Cerebellar nuclear complex (tissue), 1 donor: Measurements from ENCODE around the gene NTHL1.

ENCODE experiments used
- DNase-seq, 2 experiments: peaks; one replicate each; lab custom pipeline; 2025; lab: John Stamatoyannopoulos, UW

The NTHL1 gene

GRCh38 chr16:2047330-2048115, at the start of gene NTHL1, which contains the start of gene TSC2:
NTHL1 (minus strand) TSS chr16:2047834; CDS start chr16:2047823, 11 bp downstream.
TSC2 (plus strand) TSS chr16:2047985; CDS start chr16:2048616, 631 bp downstream.
- DNase-seq: peak; percentile 57 to 86

- DNase-seq: no peak
Measured at GRCh38 chr16:2096853-2097595, 49.4 kb upstream of the NTHL1 start.

GRCh38 chr16:2095918-2096582, 48.4 kb upstream of the NTHL1 start:
- DNase-seq: no peak

DNA sequence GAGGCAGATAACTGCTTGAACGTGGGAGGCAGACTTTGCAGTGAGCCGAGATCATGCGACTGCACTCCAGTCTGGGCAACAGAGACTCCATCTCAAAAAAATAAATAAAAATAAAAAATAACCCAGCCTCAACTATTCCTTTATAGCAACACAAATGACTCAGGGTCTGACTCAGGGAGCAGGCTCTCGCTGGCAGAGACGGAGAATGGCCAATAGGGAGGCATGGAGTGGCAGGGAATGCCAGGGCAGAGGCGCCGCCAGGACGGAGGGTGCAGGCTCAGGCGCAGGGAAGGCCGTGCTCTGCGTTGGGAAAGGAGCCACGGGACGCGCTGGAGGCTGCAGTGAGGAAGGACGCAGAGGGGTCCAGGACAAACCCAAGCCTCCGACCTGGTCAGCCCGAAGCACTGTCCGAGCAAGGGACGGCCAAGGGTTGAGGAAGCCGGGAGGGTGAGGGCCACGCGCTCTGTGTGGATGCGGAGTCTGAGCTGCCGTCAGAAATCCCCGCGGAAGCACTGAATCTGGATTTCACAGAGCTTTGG, 47.8 kb upstream of the NTHL1 start:
- no peak for DNase-seq

- no peak for DNase-seq
Measured at GRCh38 chr16:2093793-2094192, 46.2 kb upstream of the NTHL1 start.

GRCh38 chr16:2092866-2093265, 45.2 kb upstream of the NTHL1 start:
- no peak for DNase-seq

- DNase-seq: no peak
Measured at GRCh38 chr16:2092256-2092620, 44.6 kb upstream of the NTHL1 start.

- DNase-seq: no peak
Measured at GRCh38 chr16:2091547-2092255, 44.1 kb upstream of the NTHL1 start.

DNA sequence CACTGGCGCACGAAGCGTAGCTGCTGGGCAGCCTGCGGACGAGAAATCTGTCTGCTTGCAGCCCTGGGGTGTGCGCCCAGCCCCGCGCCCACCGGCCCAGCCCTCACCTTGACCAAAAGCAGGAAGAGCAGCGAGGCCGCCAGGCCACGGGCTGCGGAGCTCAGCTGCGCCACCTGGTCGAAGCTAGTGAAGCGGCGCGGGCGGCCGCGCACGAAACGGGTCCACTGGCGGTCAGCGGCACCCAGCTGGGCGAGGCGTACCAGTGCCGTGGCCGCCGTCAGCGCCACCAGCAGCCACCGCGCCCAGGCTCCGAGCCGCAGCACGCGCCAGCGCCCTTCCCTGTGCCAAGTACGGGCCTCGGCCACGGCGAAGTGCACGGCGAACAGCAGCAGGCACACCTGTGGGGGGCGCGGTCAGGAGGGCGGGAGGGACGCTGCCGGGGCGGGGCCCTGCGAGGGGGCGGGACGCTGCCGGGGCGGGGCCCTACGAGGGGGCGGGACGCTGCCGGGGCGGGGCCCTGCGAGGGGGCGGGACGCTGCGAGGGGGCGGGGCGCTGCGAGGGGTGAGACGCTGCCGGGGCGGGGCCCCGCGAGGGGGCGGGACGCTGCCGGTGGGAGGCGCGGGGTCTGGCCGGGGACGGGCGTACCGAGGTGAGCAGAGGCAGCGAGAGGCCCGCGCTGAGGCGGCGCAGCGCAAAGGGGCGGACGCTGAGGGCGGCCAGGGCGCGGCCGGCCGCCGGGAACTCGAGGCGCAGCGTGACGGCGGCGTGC, 43.3 kb upstream of the NTHL1 start:
- DNase-seq: no peak

DNA sequence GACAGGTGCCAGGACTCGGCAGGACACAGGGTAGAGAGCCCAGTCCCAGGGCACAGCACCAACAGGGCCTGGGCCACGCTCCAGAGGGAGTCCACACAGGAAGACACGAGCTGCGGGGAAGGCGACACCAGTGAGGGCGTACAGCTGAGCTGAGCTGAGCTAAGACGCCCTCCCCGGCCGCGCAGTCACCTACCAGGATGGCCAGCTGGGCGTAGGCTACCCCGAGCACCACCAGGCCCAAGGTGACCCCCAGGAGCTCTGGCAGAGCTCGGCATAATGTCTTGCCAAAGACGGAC, 42.8 kb upstream of the NTHL1 start:
- DNase-seq: no peak

- no peak for DNase-seq
Measured at GRCh38 chr16:2089706-2090480, 42.3 kb upstream of the NTHL1 start.

DNA sequence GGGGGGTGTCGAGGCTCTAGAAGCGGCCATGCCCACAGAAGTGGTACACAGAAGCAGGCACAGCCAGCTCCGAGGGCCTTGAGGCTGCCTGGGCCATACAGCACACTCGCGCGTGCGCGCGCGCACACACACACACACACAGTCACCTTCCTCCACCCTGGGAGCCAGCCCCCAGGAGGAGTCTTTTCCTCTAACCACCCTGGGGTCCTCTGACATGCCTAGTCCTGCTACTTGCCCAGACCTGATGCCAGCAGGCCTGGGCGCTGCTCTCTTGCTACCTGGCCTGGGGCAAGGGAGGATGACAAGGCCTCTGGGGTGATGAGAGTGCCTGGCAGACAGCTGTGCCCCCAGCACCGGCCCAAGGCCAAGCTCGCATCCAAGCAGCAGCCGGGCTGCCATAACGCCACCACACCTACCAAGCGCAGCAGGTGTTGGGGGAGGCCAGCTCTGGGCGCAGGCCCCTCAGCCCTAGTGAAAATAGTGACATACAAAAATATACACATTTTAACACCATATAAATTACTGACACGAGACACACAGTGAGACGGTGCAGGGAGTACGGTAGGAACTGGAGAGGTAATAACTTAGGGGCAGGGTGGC, 41.2 kb upstream of the NTHL1 start:
- no peak for DNase-seq

- peak; percentile 31 to 41 for DNase-seq
Measured at GRCh38 chr16:2087748-2088631, 40.4 kb upstream of the NTHL1 start.

- DNase-seq: no peak
Measured at GRCh38 chr16:2086812-2087747, 39.4 kb upstream of the NTHL1 start.

DNA sequence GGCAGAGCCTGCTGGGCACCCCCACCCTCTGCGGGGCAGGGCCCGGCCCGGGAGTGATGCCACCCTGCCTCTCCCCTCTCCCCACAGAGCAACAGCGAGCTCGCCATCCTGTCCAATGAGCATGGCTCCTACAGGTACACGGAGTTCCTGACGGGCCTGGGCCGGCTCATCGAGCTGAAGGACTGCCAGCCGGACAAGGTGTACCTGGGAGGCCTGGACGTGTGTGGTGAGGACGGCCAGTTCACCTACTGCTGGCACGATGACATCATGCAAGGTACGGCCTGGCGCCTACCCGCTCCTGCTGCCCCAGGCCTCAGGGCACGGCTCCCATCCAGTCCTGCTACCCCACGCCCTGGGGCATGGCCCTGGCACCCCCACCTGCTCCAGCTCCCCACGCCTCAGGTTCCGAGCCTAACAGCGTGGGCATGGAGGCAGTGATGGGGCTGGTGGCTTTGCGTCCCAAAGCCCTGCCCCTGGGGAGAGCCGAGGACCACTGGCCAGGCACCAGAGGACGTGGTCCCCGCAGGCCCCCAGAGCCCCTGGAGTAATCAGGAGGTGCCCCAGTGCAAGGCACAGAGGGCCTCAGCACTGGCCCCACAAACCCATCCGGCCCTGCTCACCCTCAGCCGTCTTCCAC, 38.6 kb upstream of the NTHL1 start:
- DNase-seq: peak; percentile 40 to 65

DNA sequence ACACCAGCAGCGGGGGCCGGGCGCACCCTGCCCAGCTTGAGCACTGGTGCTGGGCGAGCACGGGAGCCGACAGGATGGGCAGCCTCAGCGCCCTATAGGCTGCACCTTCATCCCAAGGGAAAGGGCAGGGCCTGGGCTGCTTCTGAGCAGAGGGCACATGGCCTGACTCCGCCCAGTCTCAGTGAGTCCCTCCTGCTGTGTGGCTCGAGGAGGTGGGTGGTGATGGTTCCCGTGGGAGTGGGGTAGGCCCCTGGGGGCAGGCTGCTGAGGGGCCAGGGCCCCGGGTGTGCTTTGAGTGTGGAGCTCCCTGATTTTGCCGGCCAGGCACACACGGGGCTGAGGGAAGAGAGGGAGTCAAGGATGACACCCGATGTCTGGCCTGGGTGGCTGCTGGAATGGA, 38.0 kb upstream of the NTHL1 start:
- DNase-seq: no peak

GRCh38 chr16:2084895-2085625, 37.4 kb upstream of the NTHL1 start:
- peak in 1 of 2 experiments; percentile 42 for DNase-seq
